NCI-H128 (cell line): ENCODE data around the gene GJB5.

ENCODE experiments used
- DNase-seq: peaks from one replicate; lab custom pipeline; 2025; ENCODE audit not compliant: unreplicated experiment; lab: John Stamatoyannopoulos, UW

Gene GJB5

GRCh38 chr1:34744851-34745250, 10.0 kb upstream of the GJB5 start:
- DNase-seq, result no peak

GRCh38 chr1:34745666-34746065, 9.2 kb upstream of the GJB5 start:
- no peak for DNase-seq

GRCh38 chr1:34746101-34746500, 8.7 kb upstream of the GJB5 start:
- no peak for DNase-seq

- no peak for DNase-seq
These were observed 7.8 kb upstream of the GJB5 start for GRCh38 chr1:34746785-34747637.

GRCh38 chr1:34747638-34747941, 7.3 kb upstream of the GJB5 start:
- no peak for DNase-seq

GRCh38 chr1:34749992-34750391, 4.9 kb upstream of the GJB5 start:
- DNase-seq, result no peak

- DNase-seq, result no peak
These were observed 4.2 kb upstream of the GJB5 start for GRCh38 chr1:34750610-34751009.

- no peak for DNase-seq
These were observed 1.7 kb upstream of the GJB5 start for GRCh38 chr1:34753163-34753562.

- DNase-seq, result no peak
These were observed 1.1 kb downstream of the GJB5 start for GRCh38 chr1:34755961-34756360.

GRCh38 chr1:34757386-34757785, 2.5 kb downstream of the GJB5 start:
- no peak for DNase-seq

GRCh38 chr1:34758751-34759150, 3.9 kb downstream of the GJB5 start:
- no peak for DNase-seq

- no peak for DNase-seq
These were observed 4.9 kb downstream of the GJB5 start, which contains the start of gene GJB4 for GRCh38 chr1:34759503-34760357. GJB4 (plus strand) TSS chr1:34759740; CDS start chr1:34761255, 1,515 bp downstream.

- DNase-seq, result no peak
These were observed 6.4 kb downstream of the GJB5 start for GRCh38 chr1:34761176-34761761.

- no peak for DNase-seq
These were observed 7.0 kb downstream of the GJB5 start for GRCh38 chr1:34761776-34762307.

GRCh38 chr1:34762474-34763141, 7.8 kb downstream of the GJB5 start:
- DNase-seq, result no peak

GRCh38 chr1:34763142-34763781, 8.4 kb downstream of the GJB5 start:
- no peak for DNase-seq

GRCh38 chr1:34768856-34769255, 14.0 kb downstream of the GJB5 start:
- DNase-seq, result no peak

GRCh38 chr1:34770891-34771504, 16.2 kb downstream of the GJB5 start:
- no peak for DNase-seq

GRCh38 chr1:34771573-34772371, 16.9 kb downstream of the GJB5 start:
- DNase-seq, result no peak
